Tibial nerve (tissue), 4 donors: Measurements from ENCODE around the gene SMARCC1. TPM values are rescaled to one million over a fixed set of nuclear protein-coding genes. Genes with fewer than 3 reads are reported as not detected.
"Not testable (repeated sequence)": the region's sequence is repeated elsewhere in the genome, so short reads cannot be mapped to it uniquely, and the experiment has no call there.

Source experiments
- DNase-seq, 2 donors: peaks; one replicate each; pipeline ENCODE4 v3.0.0-alpha.2; 2019; ENCODE audit warnings: low spot score in 2 of 2
- H3K27ac ChIP-seq, 4 donors: fragments of 200-600 bp; sonication (generic) in 3 of 4; one replicate each; pipeline ENCODE4 v1.5.1; 2017 to 2019; ENCODE audit warnings: mild to moderate bottlenecking in 1 of 4
- H3K27me3 ChIP-seq, 2 donors: fragments of 200-600 bp; sonication (generic) in 1 of 2; one replicate each; pipeline versions ENCODE4 v1.5.1 to v1.6.0; 2017 to 2019
- H3K36me3 ChIP-seq, 3 donors: fragments of 200-600 bp; sonication (generic); one replicate each; pipeline ENCODE4 v1.5.1; 2018 to 2019
- H3K4me1 ChIP-seq, 4 donors: fragments of 200-600 bp; sonication (generic) in 3 of 4; one replicate each; pipeline ENCODE4 v1.5.1; 2017 to 2019
- H3K4me3 ChIP-seq, 4 donors: fragments of 200-600 bp; sonication (generic) in 3 of 4; one replicate each; pipeline ENCODE4 v1.5.1; 2017 to 2019; ENCODE audit warnings: mild to moderate bottlenecking in 1 of 4, moderate library complexity in 1 of 4
- H3K9me3 ChIP-seq, 4 donors: fragments of 200-600 bp; sonication (generic) in 3 of 4; one replicate each; pipeline ENCODE4 v1.5.1; 2017 to 2019
- EP300 ChIP-seq, 2 donors: sonication (generic); formaldehyde crosslinking; IDR thresholded peaks; one replicate each; pipeline ENCODE4 v1.6.1; 2017; ENCODE audit warnings: antibody characterized with exemption in 2 of 2, mild to moderate bottlenecking in 1 of 2
- POLR2A ChIP-seq, 2 donors: fragments of 450-650 bp; IDR thresholded peaks; one replicate each; pipeline ENCODE4 v1.6.1; 2017; ENCODE audit warnings: antibody characterized with exemption in 2 of 2, mild to moderate bottlenecking in 2 of 2, moderate library complexity in 2 of 2
- WGBS, 2 donors: methylation state at CpG; one replicate each; pipeline ENCODE4 v1.1.5; 2018; 5-methylcytosine and 5-hydroxymethylcytosine counted together
- total RNA-seq, 4 donors: library from RNA; depleted of rRNA; stranded (reverse); fragments of >200 nt; gene quantifications; one replicate each; pipeline ENCODE4 v1.1.0, GENCODE V29; 2016
- TF ChIP-seq, protein P1 (sequence below), 5 experiments: fragments of 200-600 bp in 3 of 5; fragments of 450-650 bp in 2 of 5; sonication (generic) in 3 of 5; IDR thresholded peaks; one replicate each; pipeline ENCODE4 v1.5.1; 2016 to 2019; ENCODE audit warnings: antibody characterized with exemption in 5 of 5, mild to moderate bottlenecking in 3 of 5, moderate library complexity in 2 of 5

The SMARCC1 gene
- total RNA-seq = 10 to 100 TPM; 27.8 to 37.4 (median 36.1) TPM

DNA sequence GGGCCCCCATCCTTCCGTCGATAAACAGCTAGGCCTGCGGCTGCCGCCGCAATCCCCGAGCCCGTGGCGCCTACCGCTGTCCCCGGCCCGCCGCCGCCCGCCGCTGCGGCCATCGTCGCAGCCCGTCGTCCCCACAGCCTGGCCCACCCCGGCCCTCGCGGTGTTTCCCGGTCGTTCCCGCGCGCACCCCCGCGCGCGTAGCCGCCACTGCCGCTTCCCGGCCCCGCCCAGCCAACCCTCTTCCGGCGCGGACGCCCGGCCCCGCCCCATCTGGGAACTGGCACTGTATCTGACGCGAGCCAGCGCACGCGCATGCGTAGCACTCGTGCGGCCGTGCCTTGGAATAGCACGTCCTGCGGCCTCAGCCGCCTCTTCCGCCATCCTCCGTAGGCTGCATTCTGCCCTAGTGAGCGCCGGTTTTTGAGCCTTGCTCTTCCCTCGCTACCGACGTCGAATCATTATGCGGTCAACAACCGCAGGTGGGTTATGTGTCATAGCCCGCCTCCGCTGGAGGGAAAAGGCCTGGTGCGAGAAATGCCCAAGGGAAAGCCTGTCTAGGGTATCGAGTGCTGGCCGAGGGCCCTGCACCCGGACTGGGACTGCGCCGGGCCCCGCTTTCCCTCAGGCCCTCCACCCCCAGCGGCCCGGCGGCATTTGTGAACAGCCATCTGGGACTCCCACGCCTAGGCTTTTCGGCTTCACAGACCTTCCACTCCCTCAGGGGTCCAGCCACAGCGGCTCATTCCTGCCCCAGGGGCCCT is at the start of gene SMARCC1:
TSS of gene SMARCC1 (minus strand) at position 209 of the 761 bp plus-strand sequence. CDS start at position 113, 96 bp downstream.
- Histone ChIP-seq H3K4me1 (peaks cover 0 to 35% (median 15%) of the 10 kb centered on the region in 4 donors), H3K36me3 (no peaks in the 10 kb centered on the region), H3K9me3 (no peaks in the 10 kb centered on the region), H3K27ac (peak within 1 kb of the TSS; percentile 87 to 98 (median 94)), H3K4me3 (peak within 1 kb of the TSS; percentile 63 to 95 (median 82)), H3K27me3 (no peaks in the 10 kb centered on the region)
- DNase-seq = peak; percentile 93 to 95
- TF ChIP-seq, protein P1, sequence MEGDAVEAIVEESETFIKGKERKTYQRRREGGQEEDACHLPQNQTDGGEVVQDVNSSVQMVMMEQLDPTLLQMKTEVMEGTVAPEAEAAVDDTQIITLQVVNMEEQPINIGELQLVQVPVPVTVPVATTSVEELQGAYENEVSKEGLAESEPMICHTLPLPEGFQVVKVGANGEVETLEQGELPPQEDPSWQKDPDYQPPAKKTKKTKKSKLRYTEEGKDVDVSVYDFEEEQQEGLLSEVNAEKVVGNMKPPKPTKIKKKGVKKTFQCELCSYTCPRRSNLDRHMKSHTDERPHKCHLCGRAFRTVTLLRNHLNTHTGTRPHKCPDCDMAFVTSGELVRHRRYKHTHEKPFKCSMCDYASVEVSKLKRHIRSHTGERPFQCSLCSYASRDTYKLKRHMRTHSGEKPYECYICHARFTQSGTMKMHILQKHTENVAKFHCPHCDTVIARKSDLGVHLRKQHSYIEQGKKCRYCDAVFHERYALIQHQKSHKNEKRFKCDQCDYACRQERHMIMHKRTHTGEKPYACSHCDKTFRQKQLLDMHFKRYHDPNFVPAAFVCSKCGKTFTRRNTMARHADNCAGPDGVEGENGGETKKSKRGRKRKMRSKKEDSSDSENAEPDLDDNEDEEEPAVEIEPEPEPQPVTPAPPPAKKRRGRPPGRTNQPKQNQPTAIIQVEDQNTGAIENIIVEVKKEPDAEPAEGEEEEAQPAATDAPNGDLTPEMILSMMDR (IDR thresholded peaks at IDR 0.05) = peak in 3 of 5 experiments; percentile 7 to 64 (median 49)
- TF ChIP-seq POLR2A (IDR thresholded peaks at IDR 0.05) (peak; percentile 79 to 84), EP300 (IDR thresholded peaks at IDR 0.05) (peak; percentile 44 to 98)
- 0 to 2% methylated on average over 74 to 76 of the region's 79 CpGs for WGBS, 2 donors

DNA sequence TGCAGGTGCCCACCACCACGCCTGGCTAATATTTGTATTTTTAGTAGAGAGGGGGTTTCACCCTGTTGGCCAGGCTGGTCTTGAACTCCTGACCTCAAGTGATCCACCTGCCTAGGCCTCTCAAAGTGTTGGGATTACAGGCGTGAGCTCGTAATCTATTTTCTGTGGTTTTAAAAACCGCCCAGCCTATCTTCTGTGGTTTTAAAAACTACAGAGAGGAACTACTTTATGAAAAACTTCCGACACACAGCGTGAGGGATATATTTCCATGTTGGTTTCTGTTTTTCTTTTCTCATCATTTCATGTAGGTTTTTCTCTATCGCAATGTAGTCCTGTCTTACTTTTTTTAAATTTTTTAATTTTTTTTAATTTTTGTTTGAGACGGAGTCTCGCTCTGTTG is 47.8 kb upstream of the SMARCC1 start:
- 86 to 92% methylated on average over 9 of the region's 9 CpGs for WGBS, 2 donors

DNA sequence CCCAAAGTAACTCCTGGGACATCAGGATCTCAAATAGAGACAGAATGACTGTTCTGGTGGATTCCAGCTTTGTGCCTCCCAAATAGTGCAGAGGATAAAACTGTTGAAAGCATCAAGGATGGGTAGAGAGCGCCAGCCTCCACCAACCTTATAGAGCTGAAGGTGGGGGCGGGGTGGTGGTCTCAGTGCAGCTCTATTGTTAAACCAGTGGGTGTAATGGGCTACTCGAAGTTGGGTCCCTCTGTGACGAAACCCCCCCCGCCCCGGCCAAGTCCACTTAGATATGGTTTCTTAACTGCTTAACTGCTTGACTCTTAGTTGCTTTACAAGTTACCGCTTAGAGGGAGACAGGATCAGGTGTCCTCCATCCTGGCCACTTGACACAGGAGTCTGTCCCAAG is 43.9 kb upstream of the SMARCC1 start:
- WGBS, 2 donors = 13 to 22% methylated on average over 7 of the region's 7 CpGs
- H3K27ac ChIP-seq = peak overlapping the region in 3 of 4 donors; percentile 89 to 91 (median 91)
- H3K4me1 ChIP-seq = peaks cover 0 to 27% (median 16%) of the 10 kb centered on the region in 4 donors
- no peaks in the 10 kb centered on the region for H3K9me3 ChIP-seq
- TF ChIP-seq POLR2A (IDR thresholded peaks at IDR 0.05) = no peak
- TF ChIP-seq, protein P1 (IDR thresholded peaks at IDR 0.05) = no peak
- TF ChIP-seq EP300 (IDR thresholded peaks at IDR 0.05) = no peak
- H3K27me3 ChIP-seq = no peaks in the 10 kb centered on the region
- DNase-seq = no peak
- peak overlapping the region; percentile 78 to 98 (median 92) for H3K4me3 ChIP-seq
- peaks cover 0 to 54% (median 0%) of the 10 kb centered on the region in 3 donors for H3K36me3 ChIP-seq

More for the DNA sequence above, 47.8 kb upstream of the SMARCC1 start:
- not testable (repeated sequence) for H3K9me3 ChIP-seq, H3K4me3 ChIP-seq, H3K27ac ChIP-seq, H3K27me3 ChIP-seq, DNase-seq
- H3K4me1 ChIP-seq = peaks cover 0 to 21% (median 14%) of the 10 kb centered on the region in 4 donors
- peaks cover 0 to 76% (median 15%) of the 10 kb centered on the region in 3 donors for H3K36me3 ChIP-seq

DNA sequence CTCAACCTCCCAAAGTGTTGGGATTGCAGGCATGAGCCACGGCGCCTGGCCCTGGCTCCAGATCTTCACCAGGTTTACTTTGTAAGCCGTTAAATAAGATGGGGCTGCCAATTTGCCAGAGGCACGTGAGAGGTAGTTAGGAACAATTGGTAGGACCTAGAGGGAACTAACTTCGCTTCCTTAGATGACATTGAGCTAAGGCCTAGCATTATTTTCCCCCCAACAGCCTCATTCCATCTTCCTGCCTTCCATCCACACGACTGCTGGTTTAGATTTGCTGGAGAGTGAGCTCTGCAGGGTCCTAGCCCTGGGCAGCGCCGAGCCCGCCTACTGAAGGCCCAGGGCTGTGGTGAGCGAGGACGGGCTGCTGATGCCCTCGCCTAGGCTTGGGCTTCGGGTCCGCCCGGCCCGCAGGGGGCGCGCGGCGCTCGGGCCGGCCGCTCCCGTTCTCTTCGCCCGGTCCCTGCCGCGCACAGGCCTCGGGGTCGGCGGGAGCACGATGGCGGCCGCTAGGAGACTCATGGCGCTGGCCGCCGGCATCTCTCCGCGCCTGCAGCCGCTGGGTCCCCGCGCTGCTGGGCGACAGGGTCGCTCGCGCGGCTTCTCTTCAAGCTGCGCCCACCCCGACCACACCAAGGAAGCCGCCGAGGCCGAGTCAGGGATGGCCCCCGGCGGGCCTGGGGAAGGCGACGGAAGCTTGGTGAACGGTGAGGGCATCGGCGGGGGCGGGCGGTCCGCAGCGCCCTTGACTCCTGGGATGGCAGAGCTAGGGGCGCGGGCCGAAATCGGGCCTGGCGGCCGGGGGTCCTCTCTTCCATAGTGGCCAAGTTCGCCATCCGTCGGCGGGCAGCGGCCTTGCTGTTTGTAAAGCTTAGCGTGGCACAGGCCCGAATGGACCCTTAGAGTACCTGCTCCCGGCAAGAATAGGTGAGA is 43.1 kb upstream of the SMARCC1 start:
- peak overlapping the region; percentile 79 to 91 (median 90) for H3K27ac ChIP-seq

DNA sequence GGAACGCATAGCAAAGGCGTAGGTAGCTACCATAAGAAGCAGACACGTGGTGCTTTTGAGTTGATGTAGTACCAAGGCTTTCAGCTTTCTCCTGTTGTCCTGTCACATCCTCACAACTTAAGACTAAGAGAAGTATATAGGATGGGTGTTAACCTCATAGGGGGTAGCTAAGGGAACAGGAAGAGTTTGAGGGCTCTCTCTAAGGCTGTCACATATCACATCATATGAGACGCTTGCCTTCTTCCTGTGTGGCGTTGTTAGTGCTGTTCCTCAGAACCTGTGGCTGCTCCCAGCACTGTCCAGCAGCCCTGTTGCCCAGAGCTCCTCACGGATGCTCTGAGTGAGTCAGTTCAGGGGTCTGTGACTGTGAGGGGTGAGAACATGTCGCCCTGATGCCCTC is 35.9 kb upstream of the SMARCC1 start:
- WGBS, 2 donors = 89 to 91% methylated on average over 7 of the region's 7 CpGs
- no peak overlapping the region for H3K4me3 ChIP-seq
- H3K27ac ChIP-seq = no peak overlapping the region
- no peaks in the 10 kb centered on the region for H3K9me3 ChIP-seq
- H3K36me3 ChIP-seq = peaks cover 0 to 81% (median 4%) of the 10 kb centered on the region in 3 donors
- peaks cover 0 to 4% (median 0%) of the 10 kb centered on the region in 4 donors for H3K4me1 ChIP-seq
- DNase-seq = no peak
- TF ChIP-seq POLR2A (IDR thresholded peaks at IDR 0.05) (no peak), EP300 (IDR thresholded peaks at IDR 0.05) (no peak)
- TF ChIP-seq, protein P1 (IDR thresholded peaks at IDR 0.05) = no peak
- no peaks in the 10 kb centered on the region for H3K27me3 ChIP-seq

More for the DNA sequence above, 43.1 kb upstream of the SMARCC1 start:
- H3K9me3 ChIP-seq = no peaks in the 10 kb centered on the region
- peaks cover 0 to 27% (median 16%) of the 10 kb centered on the region in 4 donors for H3K4me1 ChIP-seq
- H3K27me3 ChIP-seq = no peaks in the 10 kb centered on the region
- H3K4me3 ChIP-seq = peak overlapping the region; percentile 78 to 98 (median 92)
- TF ChIP-seq POLR2A (IDR thresholded peaks at IDR 0.05) (no peak), EP300 (IDR thresholded peaks at IDR 0.05) (peak in 1 of 2 donors; percentile 25)
- TF ChIP-seq, protein P1 (IDR thresholded peaks at IDR 0.05) = peak; percentile 82 to 97 (median 92)
- peak; percentile 57 for DNase-seq
- H3K36me3 ChIP-seq = peaks cover 0 to 54% (median 0%) of the 10 kb centered on the region in 3 donors
- WGBS, 2 donors = 5 to 6% methylated on average over 28 to 56 of the region's 77 CpGs
